ENCODE data around the gene LSP1. TPM values are rescaled to one million over a fixed set of nuclear protein-coding genes. Genes with fewer than 3 reads are reported as not detected.

The LSP1 gene
- total and polyA plus RNA-seq, 12 donors: 4.0 to 1,341 (median 278) TPM

GRCh38 chr11:1881442-1882264 is 28.8 kb downstream of the LSP1 start:
- intact Hi-C loops (cut with DNase I): loop anchor here (5.0 kb wide), 2 partner anchors 36 to 271 kb away; partner anchors contain the start of gene TNNT3 (in 1 of the 2)
- peak in 5 of 7 donors; percentile 24 to 52 (median 31) for DNase-seq
- TF ChIP-seq POLR2A (IDR thresholded peaks at IDR 0.05) (no peak), CTCF (IDR thresholded peaks at IDR 0.05) (no peak)
- Histone ChIP-seq H3K9me3 (replicated peaks in 1 of 3) (no peaks in the 10 kb centered on the region), H3K4me3 (no peak overlapping the region), H3K27me3 (no peaks in the 10 kb centered on the region), H3K27ac (peak overlapping the region in 4 of 5 donors; percentile 31 to 97 (median 65)), H3K36me3 (replicated peaks in 1 of 2) (peaks cover 0 to 41% of the 10 kb centered on the region in 2 donors), H3K4me1 (replicated peaks in 1 of 2) (peaks cover 1 to 35% of the 10 kb centered on the region in 2 donors)
- 55 to 100% (median 64%) methylated on average over 2 to 43 of the region's 43 CpGs for WGBS, 4 donors

GRCh38 chr11:1882265-1883238 is 29.7 kb downstream of the LSP1 start:
- peak; percentile 73 to 88 (median 82) for DNase-seq
- Histone ChIP-seq H3K27ac (peak overlapping the region in 3 of 5 donors; percentile 26 to 97 (median 76)), H3K36me3 (replicated peaks in 1 of 2) (peaks cover 0 to 49% of the 10 kb centered on the region in 2 donors), H3K4me3 (no peak overlapping the region), H3K4me1 (replicated peaks in 1 of 2) (peaks cover 0 to 26% of the 10 kb centered on the region in 2 donors), H3K9me3 (replicated peaks in 1 of 3) (no peaks in the 10 kb centered on the region), H3K27me3 (no peaks in the 10 kb centered on the region)
- TF ChIP-seq CTCF (IDR thresholded peaks at IDR 0.05) (peak; percentile 81 to 93 (median 86)), POLR2A (IDR thresholded peaks at IDR 0.05) (no peak)
- intact Hi-C loops (cut with DNase I): loop anchor here (5.0 kb wide), 2 partner anchors 35 to 270 kb away; partner anchors contain the start of gene TNNT3 (in 1 of the 2)
- 18 to 39% (median 34%) methylated on average over 9 to 23 of the region's 23 CpGs for WGBS, 4 donors

- Histone ChIP-seq H3K36me3 (replicated peaks in 1 of 2) (peaks cover 0 to 60% of the 10 kb centered on the region in 2 donors), H3K4me1 (replicated peaks in 1 of 2) (peaks cover 0 to 20% of the 10 kb centered on the region in 2 donors), H3K9me3 (replicated peaks in 1 of 3) (no peaks in the 10 kb centered on the region), H3K27ac (peak overlapping the region in 3 of 5 donors; percentile 26 to 97 (median 76)), H3K27me3 (no peaks in the 10 kb centered on the region), H3K4me3 (no peak overlapping the region)
- intact Hi-C loops (cut with DNase I): loop anchor here (5.0 kb wide), 2 partner anchors 34 to 269 kb away; partner anchors contain the start of gene TNNT3 (in 1 of the 2)
- WGBS, 4 donors: 84 to 91% (median 87%) methylated on average over 10 to 14 of the region's 14 CpGs
- TF ChIP-seq POLR2A (IDR thresholded peaks at IDR 0.05) (no peak), CTCF (IDR thresholded peaks at IDR 0.05) (no peak)
- DNase-seq: peak in 3 of 7 donors; percentile 22 to 50 (median 29)
These were observed 30.7 kb downstream of the LSP1 start for GRCh38 chr11:1883346-1884302.

Data from adrenal gland (tissue), 12 donors.